AG04449 (cell line): ENCODE results near the gene FOXP1.

Source experiments
- CTCF ChIA-PET: fragments of 350-600 bp; formaldehyde crosslinking; extraction: SDS; loops from one replicate; lab custom pipeline; 2021; ENCODE audit warnings: antibody characterized with exemption; lab: Yijun Ruan, JAX
- POLR2A ChIA-PET: fragments of 400-600, 350-600 bp; formaldehyde crosslinking; extraction: SDS; loops from one replicate; lab custom pipeline; 2020; ENCODE audit warnings: antibody characterized with exemption, inconsistent platforms; lab: Yijun Ruan, JAX
- DNase-seq: peaks from one replicate; pipeline ENCODE4 v3.0.0-alpha.2; 2010; ENCODE audit warnings: low read depth, low spot score
- H3K4me3 ChIP-seq: 2 replicates; pipeline ENCODE4 v1.5.1; 2011; ENCODE audit warnings: low read depth, mild to moderate bottlenecking, control low read depth, low read length
- TF ChIP-seq, protein P1 (sequence below): IDR thresholded peaks from one replicate; pipeline ENCODE4 v1.5.1; 2011; ENCODE audit warnings: mild to moderate bottlenecking, moderate library complexity, low read length, control low read depth, inconsistent platforms; ENCODE audit not compliant: insufficient read depth; ENCODE audit errors: missing control alignments

The FOXP1 gene

GRCh38 chr3:71606582-71606981 is 23.1 kb upstream of the FOXP1 start:
- TF ChIP-seq, protein P1, sequence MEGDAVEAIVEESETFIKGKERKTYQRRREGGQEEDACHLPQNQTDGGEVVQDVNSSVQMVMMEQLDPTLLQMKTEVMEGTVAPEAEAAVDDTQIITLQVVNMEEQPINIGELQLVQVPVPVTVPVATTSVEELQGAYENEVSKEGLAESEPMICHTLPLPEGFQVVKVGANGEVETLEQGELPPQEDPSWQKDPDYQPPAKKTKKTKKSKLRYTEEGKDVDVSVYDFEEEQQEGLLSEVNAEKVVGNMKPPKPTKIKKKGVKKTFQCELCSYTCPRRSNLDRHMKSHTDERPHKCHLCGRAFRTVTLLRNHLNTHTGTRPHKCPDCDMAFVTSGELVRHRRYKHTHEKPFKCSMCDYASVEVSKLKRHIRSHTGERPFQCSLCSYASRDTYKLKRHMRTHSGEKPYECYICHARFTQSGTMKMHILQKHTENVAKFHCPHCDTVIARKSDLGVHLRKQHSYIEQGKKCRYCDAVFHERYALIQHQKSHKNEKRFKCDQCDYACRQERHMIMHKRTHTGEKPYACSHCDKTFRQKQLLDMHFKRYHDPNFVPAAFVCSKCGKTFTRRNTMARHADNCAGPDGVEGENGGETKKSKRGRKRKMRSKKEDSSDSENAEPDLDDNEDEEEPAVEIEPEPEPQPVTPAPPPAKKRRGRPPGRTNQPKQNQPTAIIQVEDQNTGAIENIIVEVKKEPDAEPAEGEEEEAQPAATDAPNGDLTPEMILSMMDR, result no peak
- no peak overlapping the region for H3K4me3 ChIP-seq
- ChIA-PET POLR2A (no interaction called here), CTCF (no interaction called here)
- DNase-seq, result no peak

DNA sequence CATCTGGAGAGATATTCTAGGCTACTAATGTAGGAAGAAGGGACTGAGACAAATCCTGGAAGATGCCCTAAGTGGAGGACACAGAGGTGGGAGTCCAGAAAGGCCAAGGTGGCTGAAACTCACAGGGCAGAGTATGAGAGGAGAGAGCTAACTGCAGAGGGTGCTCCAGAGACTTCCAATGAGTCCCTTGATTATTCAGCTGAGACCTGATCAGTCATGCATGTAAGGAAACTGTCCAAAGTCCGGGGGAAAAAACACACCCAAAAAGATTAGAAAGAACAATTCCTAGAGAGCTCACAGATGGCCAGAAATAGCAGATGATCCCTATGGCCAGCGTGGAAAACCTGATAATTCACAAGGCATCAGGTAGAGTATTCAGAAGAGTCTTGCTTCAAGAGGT is 18.7 kb upstream of the FOXP1 start:
- ChIA-PET POLR2A (interaction anchor here (1.2 kb wide), 1 partner anchor 12 kb away, joined by 4 read pairs; no protein-coding TSS in a partner anchor), CTCF (interaction anchor here (1.2 to 1.7 kb wide), 2 partner anchors 12 to 16 kb away, joined by 3 to 7 read pairs; no protein-coding TSS in a partner anchor)
- H3K4me3 ChIP-seq, result no peak overlapping the region
- TF ChIP-seq, protein P1, result no peak
- DNase-seq, result no peak

DNA sequence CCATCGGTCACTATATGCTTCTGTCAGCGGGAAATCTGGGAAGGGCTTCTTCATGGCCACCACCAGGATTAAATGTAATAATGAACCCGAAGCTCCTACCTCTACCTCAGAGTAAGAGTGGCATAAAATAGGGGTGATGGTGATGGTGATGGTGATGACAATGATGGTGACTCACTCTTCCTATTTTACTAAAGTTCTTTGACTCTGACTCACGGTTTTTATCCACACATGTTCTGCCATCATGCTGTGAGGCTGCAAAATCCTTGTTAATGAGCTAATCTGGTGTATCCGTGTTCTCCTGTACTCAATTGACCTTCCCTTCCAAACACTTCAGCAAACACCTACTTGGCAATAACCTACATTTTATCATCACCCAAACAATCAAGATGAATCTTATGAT is 18.3 kb upstream of the FOXP1 start:
- POLR2A ChIA-PET, result interaction anchor here (1.2 kb wide), 1 partner anchor 12 kb away, joined by 4 read pairs; no protein-coding TSS in a partner anchor
- no peak for DNase-seq
- H3K4me3 ChIP-seq, result no peak overlapping the region
- TF ChIP-seq, protein P1, result no peak
- CTCF ChIA-PET, result interaction anchor here (1.2 to 1.7 kb wide), 2 partner anchors 11 to 16 kb away, joined by 3 to 7 read pairs; no protein-coding TSS in a partner anchor

DNA sequence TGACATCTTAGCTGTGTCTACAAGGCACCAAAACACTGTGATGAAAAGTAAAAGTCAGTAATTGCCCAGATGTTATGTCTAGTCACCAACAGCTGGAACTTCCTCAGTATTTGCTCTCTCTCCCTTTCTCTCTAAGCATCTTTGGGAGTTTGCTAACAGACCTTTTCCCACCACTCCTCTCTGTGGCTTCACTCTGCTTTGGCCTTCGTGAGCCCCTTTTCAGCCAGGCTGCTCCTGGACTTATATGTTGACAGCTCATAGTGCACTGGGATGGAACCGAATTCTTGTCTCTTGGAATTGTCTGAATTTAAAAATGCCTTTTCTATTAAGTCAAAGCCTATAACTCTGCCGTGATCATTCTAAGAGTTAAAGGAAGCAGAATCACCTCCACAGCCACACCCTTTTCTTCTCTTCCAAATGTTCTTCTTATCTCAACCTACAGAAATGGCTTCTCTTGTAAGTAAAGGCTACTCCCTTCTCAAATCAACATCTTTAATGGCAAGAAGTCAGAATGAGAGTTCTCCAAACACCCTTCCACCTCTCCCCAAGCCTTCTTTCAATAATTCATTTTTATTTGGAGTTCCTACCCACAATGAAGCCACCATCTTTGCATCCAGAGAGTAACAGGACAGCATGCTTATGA is 17.2 kb upstream of the FOXP1 start:
- ChIA-PET POLR2A (no interaction called here), CTCF (interaction anchor here (0.9 to 1.7 kb wide), 4 partner anchors 14 to 1069 kb away, joined by 3 to 7 read pairs (median 4); no protein-coding TSS in a partner anchor)
- DNase-seq, result no peak
- TF ChIP-seq, protein P1, result no peak
- H3K4me3 ChIP-seq, result no peak overlapping the region

GRCh38 chr3:71599416-71599815 is 15.9 kb upstream of the FOXP1 start:
- TF ChIP-seq, protein P1, result no peak
- ChIA-PET CTCF (interaction anchor here (1.0 to 2.6 kb wide), 2 partner anchors 11 to 13 kb away, joined by 5 to 18 read pairs; no protein-coding TSS in a partner anchor), POLR2A (no interaction called here)
- DNase-seq, result no peak
- H3K4me3 ChIP-seq, result no peak overlapping the region

GRCh38 chr3:71598292-71598691 is 14.8 kb upstream of the FOXP1 start:
- ChIA-PET POLR2A (no interaction called here), CTCF (interaction anchor here (1.5 to 2.6 kb wide), 5 partner anchors 9 to 14 kb away, joined by 3 to 18 read pairs (median 5); no protein-coding TSS in a partner anchor)
- H3K4me3 ChIP-seq, result no peak overlapping the region
- TF ChIP-seq, protein P1, result no peak
- no peak for DNase-seq
